Stimulated activated naive CD8-positive, alpha-beta T cell treated with anti-CD3 and anti-CD28 coated beads, Interleukin-15, amount 100 ng/mL, for 72 hours (primary cell): ENCODE measurements around the gene BTG4.
A peak's percentile ranks its signal among the peaks of the same experiment; 100 is the strongest.

Source experiments
- ATAC-seq: fragments of 150-1000 bp; cut with Tn5 transposase; 2 replicates; pipeline ENCODE4 v1.10.0; 2021; ENCODE audit warnings: mild to moderate bottlenecking, moderate library complexity
- DNase-seq, 2 donors: peaks; one replicate each; pipeline ENCODE4 v3.0.0; 2021 to 2022
- H3K27ac Mint-ChIP-seq, 2 donors: one replicate each; pipeline ENCODE4 v1.8.0; 2022; ENCODE audit warnings: mild to moderate bottlenecking in 2 of 2, mixed read lengths in 2 of 2, moderate library complexity in 2 of 2
- H3K27me3 Mint-ChIP-seq: one replicate; pipeline ENCODE4 v1.8.0; 2022; ENCODE audit warnings: mixed read lengths
- H3K4me1 Mint-ChIP-seq: one replicate; pipeline ENCODE4 v1.8.0; 2022; ENCODE audit warnings: mild to moderate bottlenecking, mixed read lengths
- H3K4me3 Mint-ChIP-seq, 2 donors: one replicate each; pipeline ENCODE4 v1.8.0; 2022; ENCODE audit warnings: mild to moderate bottlenecking in 2 of 2, mixed read lengths in 2 of 2, moderate library complexity in 1 of 2
- H3K9me3 Mint-ChIP-seq, 2 donors: one replicate each; pipeline ENCODE4 v1.8.0; 2022; ENCODE audit warnings: mixed read lengths in 2 of 2

The BTG4 gene

GRCh38 chr11:111477898-111478297 lies 34.3 kb downstream of the BTG4 start:
- H3K27me3 Mint-ChIP-seq: peaks cover 12% of the 10 kb centered on the region
- DNase-seq (no peak), ATAC-seq (no peak)
- H3K9me3 Mint-ChIP-seq: peaks cover 17 to 19% of the 10 kb centered on the region in 2 donors
- H3K4me3 Mint-ChIP-seq: no peak overlapping the region
- H3K27ac Mint-ChIP-seq: peak overlapping the region; percentile 29 to 44
- H3K4me1 Mint-ChIP-seq: no peaks in the 10 kb centered on the region

- Mint-ChIP-seq H3K27me3 (peaks cover 12% of the 10 kb centered on the region), H3K27ac (no peak overlapping the region), H3K4me3 (no peak overlapping the region), H3K9me3 (peaks cover 7 to 17% of the 10 kb centered on the region in 2 donors), H3K4me1 (no peaks in the 10 kb centered on the region)
- ATAC-seq: no peak
- DNase-seq: no peak
These were observed 35.2 kb downstream of the BTG4 start for GRCh38 chr11:111476956-111477355.

- no peak for DNase-seq
These were observed 35.8 kb downstream of the BTG4 start for GRCh38 chr11:111476366-111476765.

DNA sequence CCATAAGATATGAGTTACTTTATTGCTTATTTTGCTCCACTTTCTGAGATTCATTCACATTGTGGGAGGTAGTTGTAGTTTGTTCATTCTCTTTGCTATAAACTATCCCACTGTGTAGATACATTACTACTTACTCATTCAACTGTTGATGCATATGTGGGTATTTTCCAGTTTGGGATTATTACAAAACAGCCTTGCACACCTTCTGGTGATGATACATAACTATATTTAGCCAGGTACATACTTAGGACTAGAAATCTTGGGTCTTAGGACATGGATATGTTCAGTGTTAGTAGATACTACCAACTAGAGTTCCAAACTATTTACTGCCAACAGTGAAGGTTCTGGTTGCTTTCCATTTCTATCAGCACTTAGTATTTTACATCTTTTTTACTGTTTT lies 37.8 kb downstream of the BTG4 start:
- H3K4me1 Mint-ChIP-seq: peaks cover 7% of the 10 kb centered on the region
- H3K9me3 Mint-ChIP-seq: peaks cover 0 to 11% of the 10 kb centered on the region in 2 donors
- peaks cover 12% of the 10 kb centered on the region for H3K27me3 Mint-ChIP-seq
- no peak for ATAC-seq
- DNase-seq: no peak
- H3K27ac Mint-ChIP-seq: no peak overlapping the region
- H3K4me3 Mint-ChIP-seq: no peak overlapping the region

More at GRCh38 chr11:111476366-111476765, 35.8 kb downstream of the BTG4 start:
- H3K4me1 Mint-ChIP-seq: no peaks in the 10 kb centered on the region
- peaks cover 12% of the 10 kb centered on the region for H3K27me3 Mint-ChIP-seq
- no peak overlapping the region for H3K27ac Mint-ChIP-seq
- peaks cover 7 to 17% of the 10 kb centered on the region in 2 donors for H3K9me3 Mint-ChIP-seq
- no peak overlapping the region for H3K4me3 Mint-ChIP-seq
- ATAC-seq: no peak

DNA sequence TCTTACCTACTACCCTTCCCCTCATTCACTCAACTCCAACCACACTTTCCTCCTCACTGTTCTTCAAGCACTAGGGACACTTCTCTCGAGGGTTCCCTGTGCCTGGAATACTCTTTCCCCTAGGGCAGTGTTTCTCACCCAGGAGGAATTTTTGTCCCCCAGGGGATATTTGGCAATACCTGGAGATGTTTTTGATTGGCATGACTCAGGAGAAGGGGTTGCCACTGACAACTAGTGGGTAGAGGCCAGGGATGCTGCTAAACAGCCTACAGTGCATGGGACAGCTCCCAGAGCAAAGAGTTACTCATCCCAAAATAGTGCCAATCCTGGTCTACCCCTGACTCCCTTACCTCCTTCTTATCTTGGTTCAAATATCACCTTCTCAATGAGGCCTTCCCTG lies 40.0 kb downstream of the BTG4 start:
- no peak overlapping the region for H3K4me3 Mint-ChIP-seq
- H3K27ac Mint-ChIP-seq: no peak overlapping the region
- H3K9me3 Mint-ChIP-seq: peaks cover 0 to 4% of the 10 kb centered on the region in 2 donors
- H3K27me3 Mint-ChIP-seq: no peaks in the 10 kb centered on the region
- no peak for DNase-seq
- ATAC-seq: no peak
- H3K4me1 Mint-ChIP-seq: peaks cover 11% of the 10 kb centered on the region

- H3K4me1 Mint-ChIP-seq: peaks cover 17% of the 10 kb centered on the region
- no peaks in the 10 kb centered on the region for H3K9me3 Mint-ChIP-seq
- H3K27me3 Mint-ChIP-seq: no peaks in the 10 kb centered on the region
- no peak overlapping the region for H3K27ac Mint-ChIP-seq
- no peak for ATAC-seq
- H3K4me3 Mint-ChIP-seq: no peak overlapping the region
- no peak for DNase-seq
These were observed 43.0 kb downstream of the BTG4 start for GRCh38 chr11:111469200-111469599.

DNA sequence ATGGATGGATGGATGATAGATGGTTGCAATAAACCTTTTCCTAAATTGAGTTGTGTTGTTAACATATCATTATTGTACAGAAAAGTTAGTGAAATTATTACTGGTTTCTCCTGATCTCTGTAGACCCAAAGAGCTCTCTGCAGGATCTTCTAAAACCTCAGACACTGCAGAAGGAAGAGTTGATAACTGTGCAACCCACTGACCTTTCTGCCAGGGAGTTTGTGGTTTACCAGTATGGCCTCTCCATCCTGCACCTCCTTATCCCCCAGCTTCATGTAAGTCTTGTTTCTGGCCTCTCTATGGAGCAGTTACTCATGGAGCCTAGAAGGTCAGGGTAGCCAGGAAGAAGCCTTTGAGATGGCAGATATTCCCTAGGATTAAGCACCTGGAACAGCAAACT lies 45.6 kb downstream of the BTG4 start:
- Mint-ChIP-seq H3K27ac (no peak overlapping the region), H3K4me3 (no peak overlapping the region), H3K4me1 (peaks cover 17% of the 10 kb centered on the region), H3K27me3 (peaks cover 8% of the 10 kb centered on the region), H3K9me3 (no peaks in the 10 kb centered on the region)
- ATAC-seq (no peak), DNase-seq (no peak)

DNA sequence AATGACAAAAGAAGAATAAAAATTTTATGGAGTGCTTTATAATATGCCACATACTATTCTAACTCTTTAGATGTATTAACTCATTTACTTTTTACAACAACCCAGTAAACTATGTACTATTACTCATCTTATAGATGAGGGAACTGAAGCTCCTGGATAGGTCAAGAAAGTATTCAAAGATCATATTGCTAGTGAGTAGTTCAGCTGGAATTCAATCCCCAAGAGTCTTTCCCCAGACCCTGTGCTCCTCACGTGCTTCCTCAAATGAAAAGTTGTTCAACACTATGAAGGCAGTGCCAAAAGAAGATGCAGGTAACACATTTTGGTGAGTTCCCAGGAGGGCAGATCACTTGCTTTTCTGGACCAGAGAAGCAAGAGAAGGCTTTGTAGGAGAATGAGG lies 46.8 kb downstream of the BTG4 start:
- H3K4me1 Mint-ChIP-seq: peaks cover 28% of the 10 kb centered on the region
- no peak for ATAC-seq
- no peak for DNase-seq
- no peak overlapping the region for H3K4me3 Mint-ChIP-seq
- peaks cover 18% of the 10 kb centered on the region for H3K27me3 Mint-ChIP-seq
- no peaks in the 10 kb centered on the region for H3K9me3 Mint-ChIP-seq
- H3K27ac Mint-ChIP-seq: no peak overlapping the region

DNA sequence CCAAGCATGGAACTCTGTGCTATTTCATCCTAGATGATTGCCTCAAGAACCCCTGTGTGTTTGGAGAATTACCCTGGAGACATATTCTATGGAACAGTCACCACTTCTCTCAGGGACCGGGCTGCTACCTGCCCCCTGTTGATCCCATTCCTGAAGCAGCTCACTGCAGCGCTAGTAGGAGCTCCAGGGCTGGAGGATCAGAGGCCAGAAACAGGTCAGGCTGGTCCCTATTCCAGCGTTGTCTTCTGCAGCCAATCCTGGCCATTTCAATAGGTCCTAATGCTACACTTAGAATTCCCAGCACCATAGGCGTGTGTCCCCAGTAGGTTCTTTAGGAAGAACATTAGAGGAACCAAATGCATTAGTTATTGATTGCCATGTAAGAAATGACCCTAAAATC lies 48.9 kb downstream of the BTG4 start:
- Mint-ChIP-seq H3K27me3 (peaks cover 31% of the 10 kb centered on the region), H3K4me3 (no peak overlapping the region), H3K9me3 (no peaks in the 10 kb centered on the region), H3K27ac (no peak overlapping the region), H3K4me1 (peaks cover 21% of the 10 kb centered on the region)
- no peak for DNase-seq
- no peak for ATAC-seq

DNA sequence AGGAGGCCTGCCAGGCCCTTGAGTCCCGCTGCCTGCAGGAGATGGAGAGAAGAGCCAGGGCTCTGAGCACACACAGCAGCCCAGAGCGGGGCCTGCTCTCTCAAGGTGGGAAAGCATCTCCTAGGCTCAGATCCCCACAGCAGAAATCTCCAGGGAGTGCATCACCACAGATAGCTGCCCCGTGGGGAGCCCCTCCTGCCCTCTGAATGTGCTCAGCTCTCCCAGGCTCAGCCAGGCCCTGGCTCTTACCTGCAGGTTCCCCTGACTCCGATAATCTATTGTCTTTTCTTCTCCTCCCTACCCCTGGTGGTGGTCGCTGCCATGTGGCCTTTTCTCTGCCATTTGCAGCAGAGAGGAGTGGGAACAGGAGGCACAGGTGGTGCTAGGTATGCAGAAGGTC lies 49.9 kb downstream of the BTG4 start:
- peak overlapping the region in 1 of 2 donors; percentile 42 for H3K27ac Mint-ChIP-seq
- peaks cover 21% of the 10 kb centered on the region for H3K4me1 Mint-ChIP-seq
- peaks cover 36% of the 10 kb centered on the region for H3K27me3 Mint-ChIP-seq
- H3K4me3 Mint-ChIP-seq: no peak overlapping the region
- DNase-seq (no peak), ATAC-seq (no peak)
- H3K9me3 Mint-ChIP-seq: no peaks in the 10 kb centered on the region

- H3K4me3 Mint-ChIP-seq: no peak overlapping the region
- no peak for DNase-seq
These were observed 50.5 kb downstream of the BTG4 start for GRCh38 chr11:111461460-111462235.

GRCh38 chr11:111460856-111461255 lies 51.3 kb downstream of the BTG4 start:
- peak; percentile 27 for ATAC-seq
- Mint-ChIP-seq H3K27me3 (peaks cover 48% of the 10 kb centered on the region), H3K9me3 (no peaks in the 10 kb centered on the region), H3K4me3 (no peak overlapping the region), H3K27ac (peak overlapping the region in 1 of 2 donors; percentile 65), H3K4me1 (peaks cover 14% of the 10 kb centered on the region)
- no peak for DNase-seq

More at GRCh38 chr11:111461460-111462235, 50.5 kb downstream of the BTG4 start:
- Mint-ChIP-seq H3K4me1 (peaks cover 18% of the 10 kb centered on the region), H3K27ac (peak overlapping the region in 1 of 2 donors; percentile 65), H3K9me3 (no peaks in the 10 kb centered on the region), H3K27me3 (peaks cover 42% of the 10 kb centered on the region)
- no peak for ATAC-seq

DNA sequence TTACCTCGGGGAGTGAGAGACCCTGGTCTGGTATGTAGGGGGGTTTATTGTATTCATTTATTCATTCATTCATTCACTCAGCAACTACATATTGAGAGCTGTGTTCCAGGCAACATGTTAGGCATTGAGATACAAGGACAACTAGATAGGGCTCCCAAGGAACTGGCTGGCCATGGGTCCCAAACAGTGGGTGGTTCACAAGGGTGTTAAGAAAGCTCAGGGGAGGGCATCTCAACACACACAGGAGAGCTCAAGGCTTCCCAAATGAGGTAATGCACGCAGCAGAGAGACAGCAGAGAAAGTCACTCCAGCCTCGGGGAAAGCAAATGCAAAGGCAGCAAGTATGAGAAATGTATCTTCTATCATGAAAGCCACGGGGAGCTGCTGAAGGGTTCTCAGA lies 51.8 kb downstream of the BTG4 start:
- H3K27me3 Mint-ChIP-seq: peaks cover 48% of the 10 kb centered on the region

DNA sequence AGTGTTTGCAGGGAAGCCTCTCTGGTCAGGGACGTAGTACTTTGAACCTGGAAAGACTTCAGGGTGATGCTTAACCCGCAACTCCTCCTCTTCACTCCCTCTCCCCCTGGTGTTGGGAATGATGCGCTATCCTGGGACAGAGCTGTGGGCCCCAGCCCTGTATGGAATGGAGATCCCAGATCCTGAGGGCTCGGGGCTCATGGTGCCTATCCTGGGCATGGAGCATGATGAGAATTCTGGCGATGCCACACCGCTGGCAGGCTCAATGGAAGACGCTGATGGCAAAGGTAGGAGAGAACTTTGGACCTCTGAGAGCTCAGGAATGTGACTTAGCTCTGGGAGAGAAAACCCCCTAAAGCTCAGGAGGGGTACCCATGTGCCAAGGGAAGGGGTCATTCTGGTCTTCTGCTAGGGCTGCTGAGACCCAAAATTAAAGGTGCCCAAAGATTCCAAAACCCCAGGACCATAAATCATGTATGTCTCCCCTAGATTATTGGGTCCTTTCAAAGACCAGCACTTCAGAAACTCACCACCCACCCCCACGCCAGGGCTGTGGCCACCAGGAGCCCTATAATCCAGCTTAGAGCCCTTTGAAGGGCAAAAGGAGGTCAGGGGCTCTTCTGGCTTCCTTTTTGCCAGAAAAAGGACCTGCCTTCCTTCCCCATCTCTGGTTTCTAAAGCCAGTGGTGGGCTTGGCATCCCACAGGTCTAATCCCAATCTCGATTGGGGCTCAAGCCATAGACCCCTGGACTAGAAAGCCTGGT lies 52.5 kb downstream of the BTG4 start:
- H3K9me3 Mint-ChIP-seq: no peaks in the 10 kb centered on the region
- no peak overlapping the region for H3K4me3 Mint-ChIP-seq
- ATAC-seq (no peak), DNase-seq (no peak)
- H3K27me3 Mint-ChIP-seq: peaks cover 48% of the 10 kb centered on the region
- H3K27ac Mint-ChIP-seq: no peak overlapping the region
- H3K4me1 Mint-ChIP-seq: peaks cover 22% of the 10 kb centered on the region

More for the DNA sequence above, 51.8 kb downstream of the BTG4 start:
- Mint-ChIP-seq H3K4me1 (peaks cover 16% of the 10 kb centered on the region), H3K27ac (no peak overlapping the region), H3K9me3 (no peaks in the 10 kb centered on the region), H3K4me3 (no peak overlapping the region)
- DNase-seq (no peak), ATAC-seq (no peak)

- Mint-ChIP-seq H3K27me3 (peaks cover 48% of the 10 kb centered on the region), H3K4me3 (no peak overlapping the region)
These were observed 54.3 kb downstream of the BTG4 start for GRCh38 chr11:111457731-111458368.

More at GRCh38 chr11:111457731-111458368, 54.3 kb downstream of the BTG4 start:
- ATAC-seq (no peak), DNase-seq (no peak)
- no peaks in the 10 kb centered on the region for H3K9me3 Mint-ChIP-seq
- peaks cover 28% of the 10 kb centered on the region for H3K4me1 Mint-ChIP-seq
- H3K27ac Mint-ChIP-seq: no peak overlapping the region
